Fibroblast of the conjunctiva (primary cell): ENCODE results near the gene YPEL2.

Source experiments
- DNase-seq: peaks from one replicate; pipeline ENCODE4 v3.0.0-alpha.2; 2010; ENCODE audit warnings: low read depth

Gene YPEL2

GRCh38 chr17:59433586-59433985, 102.1 kb downstream of the YPEL2 start:
- DNase-seq = no peak

- no peak for DNase-seq
These were observed 103.0 kb downstream of the YPEL2 start for GRCh38 chr17:59434429-59434828.

GRCh38 chr17:59435238-59435637, 103.8 kb downstream of the YPEL2 start:
- DNase-seq = peak; percentile 79

GRCh38 chr17:59436900-59437299, 105.4 kb downstream of the YPEL2 start:
- DNase-seq = no peak

GRCh38 chr17:59437791-59438281, 106.4 kb downstream of the YPEL2 start:
- no peak for DNase-seq

GRCh38 chr17:59439262-59439661, 107.8 kb downstream of the YPEL2 start:
- no peak for DNase-seq

GRCh38 chr17:59439741-59440211, 108.3 kb downstream of the YPEL2 start:
- DNase-seq = no peak

- DNase-seq = peak; percentile 85
These were observed 109.5 kb downstream of the YPEL2 start for GRCh38 chr17:59440757-59441463.

- DNase-seq = no peak
These were observed 110.1 kb downstream of the YPEL2 start for GRCh38 chr17:59441464-59442096.

- DNase-seq = no peak
These were observed 111.7 kb downstream of the YPEL2 start for GRCh38 chr17:59443106-59443505.
